SH-SY5Y (cell line): Measurements from ENCODE around the gene ZNF90.

Experiments used
- GATA2 ChIP-seq: IDR thresholded peaks from 2 replicates; pipeline ENCODE4 v1.6.1; 2011; ENCODE audit warnings: mild to moderate bottlenecking, low read depth, low read length
- GATA3 ChIP-seq: IDR thresholded peaks from 2 replicates; pipeline ENCODE4 v1.6.1; 2011; ENCODE audit warnings: low read depth, mild to moderate bottlenecking, low read length, moderate library complexity

DNA sequence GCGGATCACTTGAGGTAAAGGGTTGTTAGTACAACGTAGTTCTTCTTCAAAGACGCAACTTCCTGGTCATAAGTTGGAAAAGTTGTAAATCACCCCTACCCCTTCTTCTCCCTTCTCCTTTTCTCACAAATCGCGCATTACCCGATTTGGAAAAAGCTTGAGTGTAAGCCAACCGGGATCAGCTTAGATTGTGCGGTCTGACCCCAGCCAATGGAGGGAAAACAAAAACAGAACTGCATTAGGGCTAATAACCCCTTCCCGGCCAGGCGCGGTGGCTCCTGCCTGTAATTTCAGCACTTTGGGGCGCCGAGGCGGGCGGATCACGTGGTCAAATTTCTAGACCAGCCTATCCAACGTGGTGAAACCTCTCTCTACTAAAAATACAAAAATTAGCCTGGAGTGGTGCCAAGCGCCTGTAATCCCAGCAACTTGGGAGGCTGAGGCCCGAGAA lies 806 bp downstream of the ZNF90 start:
- TF ChIP-seq GATA2 (no peak), GATA3 (no peak)
